GM21717 (cell line): ENCODE data around the gene ENTHD1.

ENCODE experiments used
- ATAC-seq: cut with Tn5 transposase; IDR thresholded peaks from one replicate; pipeline ENCODE4 v1.9.1; 2021; ENCODE audit warnings: mild to moderate bottlenecking, moderate library complexity; ENCODE audit not compliant: unreplicated experiment

ENTHD1 gene

DNA sequence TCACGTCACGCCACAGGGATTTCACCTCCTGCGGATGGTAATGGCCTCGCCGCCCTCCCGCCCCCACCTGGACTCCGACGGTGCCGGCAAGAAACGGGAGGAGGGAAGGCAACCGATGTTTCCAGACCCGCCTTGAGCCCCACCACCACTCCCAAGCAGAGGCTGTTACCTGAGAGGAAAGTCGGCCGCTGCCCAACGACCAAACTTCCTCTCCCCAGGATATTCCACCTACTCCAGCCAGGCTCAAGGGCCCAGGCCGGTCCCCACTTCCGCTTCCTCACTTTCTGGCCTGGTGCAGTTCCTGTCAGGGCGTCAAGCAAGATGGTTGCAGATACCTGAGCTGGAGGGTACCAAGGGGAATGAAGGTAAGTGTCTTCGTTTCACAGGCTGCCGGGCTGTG, at the start of gene ENTHD1:
Gene ENTHD1, minus strand, starts transcription at position 235 of the 400 bp plus-strand sequence. CDS start 6,012 bp downstream, outside the sequence.
- no peak for ATAC-seq

GRCh38 chr22:39943337-39943736, 49.8 kb upstream of the ENTHD1 start:
- no peak for ATAC-seq

- ATAC-seq: no peak
These were observed 49.1 kb upstream of the ENTHD1 start for GRCh38 chr22:39942439-39943230.

GRCh38 chr22:39941601-39942000, 48.0 kb upstream of the ENTHD1 start:
- no peak for ATAC-seq

GRCh38 chr22:39940757-39941305, 47.3 kb upstream of the ENTHD1 start:
- no peak for ATAC-seq

DNA sequence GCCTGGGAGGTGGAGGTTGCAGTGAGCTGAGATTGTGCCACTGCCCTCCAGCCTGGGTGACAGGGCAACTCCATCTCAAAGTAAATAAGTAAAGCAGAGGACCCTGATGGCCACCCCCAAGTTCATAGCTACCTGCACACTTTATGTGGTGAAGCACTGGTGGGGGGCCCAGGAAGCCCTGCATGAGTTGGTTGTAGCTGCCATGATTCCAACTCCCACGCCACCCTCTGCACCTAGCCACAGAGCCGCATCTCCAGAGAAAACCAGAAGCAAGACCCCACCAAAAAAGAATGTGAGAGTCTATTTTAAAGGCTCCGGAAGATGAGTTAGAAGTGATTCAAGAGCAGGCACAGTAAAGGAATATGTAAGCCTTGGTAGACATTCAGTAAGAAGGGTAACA, 46.3 kb upstream of the ENTHD1 start:
- no peak for ATAC-seq

DNA sequence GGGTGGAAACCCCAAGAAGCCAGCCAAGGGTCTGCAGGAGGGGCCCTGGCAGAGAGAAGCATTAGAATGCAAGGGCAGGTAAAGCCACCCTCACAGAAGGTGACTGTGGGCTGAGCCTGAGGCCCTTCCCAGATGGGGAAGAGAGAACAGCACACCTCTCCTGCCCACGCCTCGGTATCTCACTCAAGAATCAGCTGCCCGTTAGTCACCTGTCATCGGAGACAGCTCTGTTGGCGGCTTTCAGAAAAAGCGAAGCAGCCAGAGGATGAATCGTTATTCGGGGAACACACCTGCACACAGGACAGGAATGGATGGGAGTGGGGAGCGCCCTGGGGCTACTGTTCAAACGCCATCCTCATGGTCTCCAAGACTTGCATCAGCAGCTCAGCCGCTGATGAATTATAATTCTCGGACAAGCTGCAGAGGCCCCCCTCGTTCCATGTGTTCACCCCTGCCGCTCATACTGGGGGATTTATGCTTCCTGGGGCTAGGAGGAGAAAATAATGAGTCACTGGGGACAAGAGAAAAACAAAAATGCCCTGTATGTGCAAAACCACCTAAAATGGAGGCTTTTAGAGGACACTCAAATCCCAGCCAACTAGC, 45.0 kb upstream of the ENTHD1 start:
- no peak for ATAC-seq

DNA sequence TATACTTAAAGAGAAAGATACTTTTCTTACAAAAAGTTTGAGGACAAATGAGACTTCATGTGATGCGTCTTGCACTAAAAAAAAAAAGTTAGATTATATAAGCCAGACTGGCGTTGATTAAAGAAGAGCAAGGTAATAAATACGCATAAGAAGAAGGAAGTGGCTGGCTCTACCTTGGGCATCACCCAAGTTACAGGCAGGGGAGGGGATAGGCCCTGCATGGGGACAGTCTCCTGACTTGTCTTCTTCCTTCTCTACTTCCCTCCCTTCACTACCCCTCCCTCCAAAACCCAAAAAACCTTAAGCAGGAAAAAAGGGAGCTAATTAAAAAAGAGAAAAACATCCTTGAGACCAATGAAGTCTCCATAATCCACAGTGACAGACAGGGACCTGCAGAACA, 44.3 kb upstream of the ENTHD1 start:
- no peak for ATAC-seq

DNA sequence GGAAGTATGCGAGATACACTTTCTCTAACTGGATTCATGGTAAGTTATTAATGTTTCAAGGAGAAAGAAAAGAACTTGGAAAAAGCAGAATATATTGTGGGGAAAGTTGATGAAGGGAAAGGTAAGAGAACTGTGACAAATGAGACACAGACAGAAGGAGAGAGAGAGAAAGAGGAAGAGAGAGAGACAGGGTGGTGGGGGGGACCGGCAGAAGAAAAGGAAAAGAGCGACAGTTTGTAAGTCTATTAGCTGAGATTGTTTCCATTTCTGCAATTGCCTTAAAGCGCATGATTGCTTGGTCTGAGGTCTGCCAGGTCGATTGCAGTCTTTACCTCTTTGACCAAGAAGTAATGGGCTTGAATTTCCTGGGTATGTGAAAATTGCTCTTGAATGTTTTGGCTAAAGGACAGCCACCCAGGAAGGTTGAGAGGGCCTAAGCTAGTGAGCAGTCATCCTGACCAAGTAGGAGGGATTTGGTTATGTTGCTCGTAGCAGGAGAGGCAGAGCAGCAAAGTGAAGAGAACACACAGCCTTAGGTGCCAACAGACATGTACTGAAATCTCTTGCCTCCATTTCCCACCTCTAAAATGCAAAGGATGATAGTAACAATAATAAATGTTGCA, 43.1 kb upstream of the ENTHD1 start:
- ATAC-seq: no peak

GRCh38 chr22:39935612-39936011, 42.1 kb upstream of the ENTHD1 start:
- ATAC-seq: no peak

DNA sequence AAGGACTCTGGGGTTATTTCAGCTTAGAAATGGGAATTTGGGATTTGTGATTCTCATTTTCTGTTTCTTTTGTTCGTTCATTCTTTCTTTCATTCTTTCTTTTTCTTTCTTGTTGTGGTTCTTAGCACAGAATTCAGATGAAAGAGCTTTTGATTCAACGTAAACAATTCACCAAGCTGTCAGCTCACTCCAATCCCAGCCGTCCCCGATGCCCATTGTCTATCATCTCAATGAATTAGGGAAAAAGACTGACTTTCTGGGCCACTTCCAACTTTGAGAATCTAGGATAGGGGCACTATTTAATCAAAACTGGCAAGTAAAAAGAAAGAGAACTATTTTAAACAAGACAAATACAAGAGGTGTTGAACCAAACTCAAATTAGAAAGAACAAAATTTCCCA, 41.6 kb upstream of the ENTHD1 start:
- ATAC-seq: no peak

DNA sequence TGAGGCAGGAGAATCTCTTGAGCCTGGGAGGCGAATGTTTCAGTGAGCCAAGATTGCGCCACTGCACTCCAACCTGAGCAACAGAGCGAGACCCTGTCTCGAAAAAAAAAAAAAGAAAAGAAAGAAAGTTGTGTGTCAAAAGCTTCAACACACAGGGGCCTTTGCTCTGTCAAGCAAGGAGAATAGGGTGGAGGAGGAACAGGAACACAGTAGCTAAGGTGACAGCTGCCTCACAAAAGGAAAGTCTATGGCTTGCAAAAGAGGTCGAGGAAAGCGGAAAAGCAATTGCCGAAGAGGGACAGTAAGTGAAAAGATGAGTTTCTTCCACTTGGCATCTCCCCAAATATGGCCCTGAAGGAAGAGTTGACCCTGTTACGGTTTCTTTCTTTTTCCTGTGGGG, 40.2 kb upstream of the ENTHD1 start:
- no peak for ATAC-seq

- no peak for ATAC-seq
These were observed 39.5 kb upstream of the ENTHD1 start for GRCh38 chr22:39932918-39933649.

GRCh38 chr22:39932166-39932565, 38.6 kb upstream of the ENTHD1 start:
- no peak for ATAC-seq

DNA sequence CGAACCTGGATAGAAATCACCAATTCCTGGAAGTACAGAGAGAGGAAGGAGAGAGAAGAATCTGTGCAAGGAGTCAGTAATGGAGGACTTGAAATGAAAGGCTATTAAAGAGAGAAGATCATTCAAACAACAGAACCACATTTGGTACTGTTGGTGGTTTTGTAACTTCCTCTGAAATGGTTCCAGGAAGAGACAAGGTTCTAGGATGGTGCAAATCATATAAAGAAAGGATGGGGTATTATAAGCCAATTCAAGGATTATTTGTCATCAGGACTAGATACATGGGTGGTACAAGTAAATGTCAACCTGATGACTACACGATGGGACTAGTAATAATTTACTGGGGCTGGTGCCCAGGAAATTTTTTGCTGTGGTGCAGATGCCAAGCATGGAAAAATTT, 37.7 kb upstream of the ENTHD1 start:
- no peak for ATAC-seq

GRCh38 chr22:39928536-39929520, 35.3 kb upstream of the ENTHD1 start:
- ATAC-seq: no peak

DNA sequence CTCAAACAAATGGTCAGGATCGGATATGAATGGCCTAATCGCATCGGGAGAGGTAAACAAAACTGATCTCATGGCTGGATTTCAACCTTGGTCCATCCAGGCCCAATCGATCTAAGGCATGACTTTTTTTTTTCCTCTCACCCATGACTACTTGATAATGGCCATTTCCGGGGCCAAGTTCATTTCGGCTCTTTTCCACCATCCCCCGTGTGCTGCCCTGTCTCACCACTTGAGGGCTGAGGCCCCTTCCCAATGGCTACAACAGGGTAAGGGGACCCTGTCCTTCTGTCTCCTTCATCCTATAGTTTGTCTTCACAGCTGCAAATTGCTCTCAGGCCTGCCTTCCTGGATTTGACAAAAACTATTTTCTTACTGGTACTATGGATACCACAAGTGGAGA, 34.0 kb upstream of the ENTHD1 start:
- no peak for ATAC-seq

GRCh38 chr22:39926753-39927152, 33.2 kb upstream of the ENTHD1 start:
- ATAC-seq: no peak

DNA sequence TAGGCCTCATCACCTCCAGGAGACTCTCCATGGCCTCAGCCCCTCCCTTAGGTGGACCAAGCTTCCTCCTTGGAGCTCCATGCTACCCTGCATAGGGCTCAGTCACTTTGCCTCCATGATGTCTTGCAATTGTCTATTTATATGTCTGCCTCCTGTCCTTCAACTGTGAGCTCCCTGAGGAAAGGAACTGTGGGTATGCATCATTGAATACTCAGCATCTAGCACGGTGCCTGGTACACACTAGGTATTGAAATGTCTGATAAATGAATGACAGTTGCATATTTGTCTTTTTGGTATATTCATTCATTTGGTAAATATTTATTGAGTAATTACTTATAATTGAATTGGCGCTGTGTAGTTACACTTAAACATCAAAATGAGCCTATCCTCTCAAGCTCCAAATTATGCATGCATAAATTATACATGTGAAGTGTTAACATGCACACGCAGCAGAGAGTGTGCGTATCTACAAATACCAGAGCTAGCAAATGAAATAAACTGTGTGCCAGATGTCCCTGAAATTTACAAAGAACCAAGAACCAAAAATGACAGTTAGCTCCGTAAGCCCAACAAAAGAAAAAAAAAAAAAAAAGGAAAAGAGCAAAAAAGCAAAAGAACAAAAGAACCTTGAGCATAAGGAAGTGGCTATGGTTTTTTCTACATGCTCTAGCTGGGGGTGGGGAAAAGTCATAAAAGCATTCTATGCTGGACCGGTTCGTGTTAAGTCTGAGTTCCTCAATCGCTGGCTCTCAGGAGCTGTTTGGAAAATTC, 32.5 kb upstream of the ENTHD1 start:
- no peak for ATAC-seq
